LHCN-M2 (cell line): Measurements from ENCODE around the gene PCLO. TPM values are rescaled to one million over a fixed set of nuclear protein-coding genes. Genes with fewer than 3 reads are reported as not detected.

ENCODE experiments used
- DNase-seq: peaks from one replicate; pipeline ENCODE4 v3.0.0-alpha.2; 2012; ENCODE audit warnings: low read depth
- total RNA-seq: library from RNA; depleted of rRNA; stranded (reverse); fragments of >200 nt; gene quantifications from 2 replicates; pipeline ENCODE4 v1.2.3, GENCODE V29; 2014

Gene PCLO
- total RNA-seq, 1 experiment from 2014 or later: 0.57 TPM

DNA sequence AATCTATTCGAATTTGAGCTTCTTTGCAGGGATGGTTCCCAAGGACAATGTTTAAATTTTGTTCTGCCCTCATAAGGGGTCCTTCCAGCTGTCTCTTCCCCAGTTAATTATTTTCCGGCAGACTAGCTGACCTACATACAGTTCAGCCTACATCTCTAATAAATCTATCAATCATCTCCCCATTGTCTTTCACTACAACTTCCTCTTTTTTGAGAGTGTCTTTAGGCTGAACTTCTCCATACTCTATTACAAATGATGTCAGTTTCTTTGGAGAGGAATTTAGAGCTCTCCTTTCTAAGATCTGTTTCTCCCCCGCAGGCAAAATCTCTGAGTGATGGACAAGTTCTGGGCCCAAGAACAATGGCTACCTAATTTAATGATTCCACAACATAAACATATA is 122.2 kb downstream of the PCLO start:
- no peak for DNase-seq

GRCh38 chr7:83038787-83039186 is 123.9 kb downstream of the PCLO start:
- peak; percentile 9 for DNase-seq

- DNase-seq: no peak
Measured at GRCh38 chr7:83036721-83037380, 125.8 kb downstream of the PCLO start.

- no peak for DNase-seq
Measured at GRCh38 chr7:83036130-83036529, 126.6 kb downstream of the PCLO start.

GRCh38 chr7:83032195-83032594 is 130.5 kb downstream of the PCLO start:
- no peak for DNase-seq

DNA sequence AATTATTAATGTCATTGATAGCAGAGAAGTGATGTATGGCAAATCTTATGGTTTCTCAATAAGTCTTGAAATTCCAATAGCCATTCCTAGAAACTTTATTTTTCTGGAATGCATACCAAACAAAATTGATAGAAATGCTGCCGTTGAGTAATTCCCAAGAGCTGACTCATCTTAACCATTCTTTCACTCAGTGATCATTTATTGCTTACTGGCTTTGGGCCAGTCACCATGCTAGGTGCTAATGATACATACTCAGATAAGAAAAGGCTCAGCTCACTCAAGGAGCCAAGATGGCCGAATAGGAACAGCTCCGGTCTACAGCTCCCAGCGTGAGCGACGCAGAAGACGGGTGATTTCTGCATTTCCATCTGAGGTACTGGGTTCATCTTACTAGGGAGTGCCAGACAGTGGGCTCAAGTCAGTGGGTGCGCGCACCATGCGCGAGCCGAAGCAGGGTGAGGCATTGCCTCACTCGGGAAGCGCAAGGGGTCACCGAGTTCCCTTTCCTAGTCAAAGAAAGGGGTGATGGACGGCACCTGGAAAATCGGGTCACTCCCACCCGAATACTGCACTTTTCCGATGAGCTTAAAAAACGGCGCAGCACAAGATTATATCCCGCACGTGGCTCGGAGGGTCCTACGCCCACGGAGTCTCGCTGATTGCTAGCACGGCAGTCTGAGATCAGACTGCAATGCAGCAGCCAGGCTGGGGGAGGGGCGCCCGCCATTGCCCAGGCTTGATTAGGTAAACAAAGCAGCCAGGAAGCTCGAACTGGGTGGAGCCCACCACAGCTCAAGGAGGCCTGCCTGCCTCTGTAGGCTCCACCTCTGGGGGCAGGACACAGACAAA is 138.6 kb downstream of the PCLO start:
- DNase-seq: peak; percentile 23

- no peak for DNase-seq
Measured at GRCh38 chr7:83021032-83021431, 141.7 kb downstream of the PCLO start.

DNA sequence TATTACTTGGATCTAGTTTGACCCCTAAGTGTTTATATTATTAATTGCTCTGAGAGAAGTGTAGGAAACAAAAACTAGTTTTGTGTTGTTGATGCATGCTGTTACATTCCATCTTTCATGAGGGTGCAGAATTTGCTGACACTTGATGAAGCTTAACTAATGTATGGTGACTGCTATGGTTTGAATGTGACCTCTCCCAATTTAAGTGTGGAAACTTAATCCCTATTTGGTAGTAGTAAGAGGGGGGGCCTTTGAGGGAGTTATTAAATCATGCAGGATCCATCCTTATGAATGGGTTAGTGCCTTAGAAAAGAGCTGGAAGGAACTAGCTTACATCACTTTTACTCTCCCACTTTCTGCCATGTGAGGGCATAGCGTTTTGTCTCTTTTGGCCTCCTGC is 142.5 kb downstream of the PCLO start:
- DNase-seq: no peak

GRCh38 chr7:83015916-83016315 is 146.8 kb downstream of the PCLO start:
- DNase-seq: no peak

- no peak for DNase-seq
Measured at GRCh38 chr7:83014546-83014945, 148.1 kb downstream of the PCLO start.

DNA sequence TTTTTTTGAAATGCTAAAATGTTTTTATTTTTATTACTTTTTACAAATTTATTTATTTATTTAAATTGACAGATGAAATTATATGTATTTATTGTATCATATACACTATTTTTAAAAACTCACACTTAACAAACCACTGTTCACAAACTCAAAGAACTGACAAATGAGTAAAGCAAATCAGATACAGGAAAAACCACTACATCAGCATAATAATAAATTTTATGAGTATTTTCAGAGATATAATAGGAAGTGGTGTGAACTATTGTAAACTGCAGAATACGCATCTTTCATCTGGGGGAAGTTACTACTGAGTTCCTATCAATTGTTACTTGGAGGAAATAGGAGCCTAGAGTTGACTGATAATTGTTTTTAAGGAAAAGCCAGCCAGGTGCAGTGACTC is 150.7 kb downstream of the PCLO start:
- no peak for DNase-seq

DNA sequence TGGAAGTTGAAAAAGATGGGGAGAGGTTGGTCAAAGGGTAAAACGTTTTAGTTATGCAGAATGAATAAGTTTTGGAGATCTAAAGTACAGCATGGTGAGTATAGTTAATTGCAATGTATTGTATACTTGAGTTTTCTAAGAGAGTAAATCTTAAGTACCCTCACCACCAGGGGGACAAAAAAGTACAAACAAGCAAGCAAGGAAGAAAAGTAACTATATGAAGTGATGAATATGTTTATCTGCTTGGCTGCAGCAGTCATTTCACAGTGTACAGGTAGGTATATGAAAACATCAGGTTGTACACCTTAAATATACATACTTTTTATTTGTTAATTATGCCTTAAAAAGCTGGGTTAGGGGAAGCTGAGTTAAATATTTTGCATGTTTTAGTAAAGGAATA is 157.3 kb downstream of the PCLO start:
- no peak for DNase-seq

DNA sequence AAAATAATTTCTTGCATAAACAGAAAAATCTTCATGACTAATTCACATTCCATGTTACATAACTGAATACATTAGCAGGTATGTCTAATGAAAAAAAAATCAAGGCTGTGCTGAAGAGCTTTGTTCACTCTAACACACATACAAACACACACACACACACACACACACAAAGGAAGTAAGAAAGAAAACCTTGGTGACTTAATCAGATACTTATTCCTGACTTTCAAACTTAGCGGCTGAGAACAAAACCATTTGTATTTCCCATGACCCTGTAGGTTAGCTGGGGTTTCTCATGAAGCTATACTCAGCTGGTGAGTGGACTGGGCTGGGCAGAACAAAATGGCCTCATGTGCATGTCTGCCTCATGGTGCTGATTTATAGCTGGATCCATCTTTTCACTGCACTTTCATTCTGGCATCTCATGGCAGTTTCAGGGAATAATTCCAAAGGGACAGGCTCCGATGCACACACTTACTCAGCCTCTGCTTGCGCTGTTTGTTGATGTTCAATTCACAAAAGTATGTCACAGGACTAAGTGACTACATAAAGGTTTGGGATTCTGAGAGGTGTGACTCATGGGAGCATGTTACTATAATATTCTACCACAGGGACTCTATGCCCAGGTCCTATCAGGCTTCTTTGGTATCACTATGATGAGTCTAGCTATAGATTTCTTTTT is 161.2 kb downstream of the PCLO start:
- peak; percentile 1 for DNase-seq

DNA sequence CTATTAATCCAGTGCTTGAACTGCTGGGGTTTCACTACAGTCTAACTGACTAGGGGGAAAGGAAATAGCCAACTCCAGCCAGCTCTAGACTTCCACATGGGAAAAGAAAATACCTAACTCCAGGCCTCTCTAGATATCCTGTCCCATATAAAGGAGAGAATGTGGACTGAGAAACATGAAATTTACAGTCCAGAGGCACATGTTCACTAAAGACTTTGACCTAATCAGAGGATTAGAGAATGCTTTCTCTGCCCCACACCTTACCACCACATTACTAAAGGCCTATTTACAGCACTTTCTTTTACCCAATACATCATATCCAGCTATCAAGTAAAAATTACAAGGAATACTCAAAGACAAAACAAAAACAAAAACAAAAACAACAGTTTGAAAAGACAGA is 164.2 kb downstream of the PCLO start:
- DNase-seq: no peak

GRCh38 chr7:82985144-82985802 is 177.4 kb downstream of the PCLO start:
- no peak for DNase-seq

DNA sequence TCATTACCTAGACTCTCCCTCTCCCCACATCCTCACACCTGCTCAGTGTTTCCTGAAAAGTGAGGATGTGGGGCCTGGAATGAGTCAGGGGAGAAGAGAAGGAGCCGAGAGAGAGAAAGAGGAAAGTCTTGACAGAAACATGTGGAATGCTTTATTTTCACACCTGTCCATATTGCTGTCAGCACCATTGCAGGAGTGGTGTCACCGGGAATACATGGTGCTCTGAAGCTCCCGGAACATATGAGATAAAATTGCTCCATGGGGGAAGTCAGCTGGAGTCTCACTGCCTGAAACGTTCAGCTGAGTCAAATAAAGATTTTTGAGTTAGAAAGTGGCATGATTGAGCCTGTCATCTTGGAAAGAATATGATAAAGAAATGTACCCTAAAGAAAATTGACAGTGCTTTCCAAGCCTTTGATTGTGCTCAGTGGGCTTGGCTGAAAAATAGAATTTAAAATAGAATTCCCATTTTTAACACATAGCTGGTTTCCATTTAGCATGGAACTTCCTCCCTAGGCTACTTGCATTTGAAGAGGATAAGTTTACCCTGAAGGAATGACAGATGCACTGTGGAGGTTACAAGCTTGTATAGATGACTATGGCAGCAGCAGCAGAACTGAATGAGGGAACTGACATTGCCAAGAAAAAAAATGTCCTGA is 182.4 kb downstream of the PCLO start:
- DNase-seq: no peak

DNA sequence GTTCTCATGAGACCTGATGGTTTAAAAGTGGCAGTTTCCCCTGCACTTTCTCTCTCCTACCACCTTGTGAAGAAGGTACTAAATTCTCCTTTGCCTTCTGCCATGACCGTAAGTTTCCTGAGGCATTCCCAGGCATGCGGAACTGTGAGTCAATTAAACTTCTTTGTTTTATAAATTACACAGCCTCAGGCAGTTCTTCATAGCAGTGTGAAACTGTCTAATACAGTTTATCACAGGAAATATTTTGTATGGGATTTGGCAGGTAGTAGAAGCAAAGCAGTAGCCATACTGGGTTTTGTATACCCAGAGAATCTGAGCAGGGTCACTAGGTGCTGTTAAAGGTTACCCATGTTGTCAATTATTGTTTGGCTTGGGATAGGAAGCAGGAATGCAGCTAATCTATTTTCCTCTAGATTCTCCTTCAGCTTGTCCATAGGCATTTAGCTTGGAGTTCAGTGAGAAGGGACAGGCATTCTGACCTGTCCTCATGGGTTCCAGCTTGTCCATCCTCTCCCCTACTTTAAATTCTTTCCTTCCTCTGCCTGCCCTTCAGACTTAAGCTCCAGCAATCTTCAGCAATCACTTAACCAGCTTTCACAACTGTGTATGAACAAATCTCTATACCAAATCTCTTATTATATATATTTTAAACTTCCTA is 186.7 kb downstream of the PCLO start:
- no peak for DNase-seq

- no peak for DNase-seq
Measured at GRCh38 chr7:82972135-82972534, 190.5 kb downstream of the PCLO start.

- no peak for DNase-seq
Measured at GRCh38 chr7:82965088-82966036, 197.3 kb downstream of the PCLO start.
